Measurements from ENCODE around the gene OR1E2. TPM values are rescaled to one million over a fixed set of nuclear protein-coding genes. Genes with fewer than 3 reads are reported as not detected.

OR1E2 gene
- total RNA-seq, 1 donor from 2014 or later: not detected

DNA sequence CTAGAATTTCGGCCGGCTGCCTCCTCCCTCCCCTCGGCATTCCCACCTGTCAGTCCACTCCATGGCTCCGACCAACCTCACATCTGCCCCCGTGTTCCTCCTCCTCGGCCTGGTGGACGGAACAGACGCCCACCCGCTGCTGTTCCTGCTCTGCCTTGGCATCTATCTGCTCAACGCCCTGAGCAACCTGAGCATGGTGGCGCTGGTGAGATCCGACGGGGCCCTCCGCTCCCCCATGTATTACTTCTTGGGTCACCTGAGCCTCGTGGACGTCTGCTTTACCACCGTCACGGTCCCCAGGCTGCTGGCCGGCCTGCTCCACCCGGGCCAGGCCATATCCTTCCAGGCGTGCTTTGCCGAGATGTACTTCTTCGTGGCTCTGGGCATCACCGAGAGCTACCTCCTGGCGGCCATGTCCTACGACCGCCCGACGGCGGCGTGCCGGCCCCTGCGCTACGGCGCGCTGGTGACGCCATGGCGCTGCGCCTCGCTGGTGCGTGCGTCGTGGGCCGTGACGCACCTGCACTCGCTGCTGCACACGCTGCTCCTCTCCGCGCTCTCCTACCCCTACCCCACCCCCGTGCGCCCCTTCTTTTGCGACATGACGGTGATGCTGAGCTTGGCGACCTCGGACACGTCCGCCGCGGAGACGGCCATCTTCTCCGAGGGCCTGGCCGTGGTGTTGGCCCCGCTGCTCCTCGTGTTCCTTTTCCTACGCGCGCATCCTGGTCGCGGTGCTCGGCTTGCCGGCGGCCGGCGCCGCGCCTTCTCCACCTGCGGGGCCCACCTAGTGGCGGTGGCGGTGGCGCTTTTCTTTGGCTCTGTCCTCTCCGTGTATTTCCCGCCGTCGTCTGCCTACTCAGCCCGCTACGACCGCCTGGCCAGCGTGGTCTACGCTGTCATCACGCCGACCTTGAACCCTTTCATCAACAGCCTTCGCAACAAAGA lies 47.5 kb downstream of the OR1E2 start, which contains the start of gene OR3A2:
Gene OR3A2, minus strand, starts transcription at position 440 of the 948 bp plus-strand sequence.
- Histone ChIP-seq H3K36me3 (no peaks in the 10 kb centered on the region), H3K4me3 (no peak within 1 kb of the TSS), H3K4me1 (no peaks in the 10 kb centered on the region), H3K27ac (no peak within 1 kb of the TSS), H3K27me3 (ENCODE audit: low read depth) (peaks cover 49% of the 10 kb centered on the region), H3K9me3 (no peaks in the 10 kb centered on the region)
- DNase-seq: no peak
- intact Hi-C loops (cut with DNase I): no loop called here
- TF ChIP-seq, protein P1, sequence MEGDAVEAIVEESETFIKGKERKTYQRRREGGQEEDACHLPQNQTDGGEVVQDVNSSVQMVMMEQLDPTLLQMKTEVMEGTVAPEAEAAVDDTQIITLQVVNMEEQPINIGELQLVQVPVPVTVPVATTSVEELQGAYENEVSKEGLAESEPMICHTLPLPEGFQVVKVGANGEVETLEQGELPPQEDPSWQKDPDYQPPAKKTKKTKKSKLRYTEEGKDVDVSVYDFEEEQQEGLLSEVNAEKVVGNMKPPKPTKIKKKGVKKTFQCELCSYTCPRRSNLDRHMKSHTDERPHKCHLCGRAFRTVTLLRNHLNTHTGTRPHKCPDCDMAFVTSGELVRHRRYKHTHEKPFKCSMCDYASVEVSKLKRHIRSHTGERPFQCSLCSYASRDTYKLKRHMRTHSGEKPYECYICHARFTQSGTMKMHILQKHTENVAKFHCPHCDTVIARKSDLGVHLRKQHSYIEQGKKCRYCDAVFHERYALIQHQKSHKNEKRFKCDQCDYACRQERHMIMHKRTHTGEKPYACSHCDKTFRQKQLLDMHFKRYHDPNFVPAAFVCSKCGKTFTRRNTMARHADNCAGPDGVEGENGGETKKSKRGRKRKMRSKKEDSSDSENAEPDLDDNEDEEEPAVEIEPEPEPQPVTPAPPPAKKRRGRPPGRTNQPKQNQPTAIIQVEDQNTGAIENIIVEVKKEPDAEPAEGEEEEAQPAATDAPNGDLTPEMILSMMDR (IDR thresholded peaks at IDR 0.05): no peak
- no peak for ATAC-seq

Other genes with a start within 250 kb of the OR1E2 start
- not detected for gene OR1A2, start 236.3 kb downstream of the OR1E2 start, total RNA-seq
- not detected for gene OR1A1, start 226.2 kb downstream of the OR1E2 start, total RNA-seq
- gene OR3A1, start 135.5 kb downstream of the OR1E2 start, total RNA-seq: not detected
- gene OR3A2, start 47.5 kb downstream of the OR1E2 start, total RNA-seq: not detected
- not detected for gene OR1E1, start 35.4 kb downstream of the OR1E2 start, total RNA-seq
- not detected for gene OR3A3, start 22.5 kb downstream of the OR1E2 start, total RNA-seq
- 0.53 TPM for gene SPATA22, start 38.0 kb upstream of the OR1E2 start, total RNA-seq
- gene ASPA, start 42.2 kb upstream of the OR1E2 start, total RNA-seq: 8.2 TPM
- 0.68 TPM for gene TRPV3, start 124.0 kb upstream of the OR1E2 start, total RNA-seq
- gene TRPV1, start 175.6 kb upstream of the OR1E2 start, total RNA-seq: 3.4 TPM
- gene SHPK, start 202.4 kb upstream of the OR1E2 start, total RNA-seq: 10.6 TPM
- 21.1 TPM for gene CTNS, start 202.9 kb upstream of the OR1E2 start, total RNA-seq
- gene TAX1BP3, start 234.7 kb upstream of the OR1E2 start, total RNA-seq: 82.8 TPM
- gene EMC6, start 235.0 kb upstream of the OR1E2 start, total RNA-seq: 32.9 TPM